ENCODE results near the gene ARPC2. TPM values are rescaled to one million over a fixed set of nuclear protein-coding genes. Genes with fewer than 3 reads are reported as not detected.

Gene ARPC2
- total RNA-seq, 1 experiment from 2014 or later = 187 TPM

GRCh38 chr2:218262631-218263586 is 45.9 kb downstream of the ARPC2 start:
- no peaks in the 10 kb centered on the region for H3K9me2 ChIP-seq (ENCODE audit: insufficient read depth)
- H3K27me3 ChIP-seq (ENCODE audit: insufficient read depth, low read length) = no peaks in the 10 kb centered on the region
- H3K27ac ChIP-seq (ENCODE audit: low read depth, low read length) = no peak overlapping the region
- intact Hi-C loops (cut with micrococcal nuclease) = no loop called here
- no peak for TF ChIP-seq MAX (IDR thresholded peaks at IDR 0.05)
- no peak for TF ChIP-seq YY1 (IDR thresholded peaks at IDR 0.05; ENCODE audit: extremely low read depth, insufficient replicate concordance, low read depth, low read length)
- TF ChIP-seq ZBTB33 (IDR thresholded peaks at IDR 0.05; ENCODE audit: extremely low read depth, insufficient replicate concordance, low read length) = no peak
- TF ChIP-seq TCF7L2 (IDR thresholded peaks at IDR 0.05; ENCODE audit: borderline replicate concordance, extremely low read depth, insufficient read depth, insufficient read length) = no peak
- TF ChIP-seq POLR2AphosphoS5 (IDR thresholded peaks at IDR 0.05; ENCODE audit: low read depth, low read length) = no peak
- no peak for TF ChIP-seq ZNF274 (IDR thresholded peaks at IDR 0.05; ENCODE audit: low read depth, low read length)
- no peak overlapping the region for H3K4me3 ChIP-seq (replicated peaks in 1 of 2; ENCODE audit: low read depth in 1 of 2, low read length in 2 of 2)
- BruUV-seq (replicated peaks) = no TSS peak
- H3K4me1 ChIP-seq (ENCODE audit: control insufficient read depth in 1 of 2, insufficient read depth in 2 of 2, low read length in 2 of 2) = peaks cover 0 to 5% of the 10 kb centered on the region in 2 experiments; a peak in 1 of 4 replicates
- no peak for ATAC-seq
- no peaks in the 10 kb centered on the region for H3K79me2 ChIP-seq (ENCODE audit: insufficient read depth, low read length)
- no peaks in the 10 kb centered on the region for H4K20me1 ChIP-seq (ENCODE audit: insufficient read depth)
- CTCF ChIA-PET = interaction anchor here (0.8 kb wide), 1 partner anchor 10 kb away, joined by 3 read pairs; no protein-coding TSS in a partner anchor
- peaks cover 12 to 14% of the 10 kb centered on the region in 2 experiments; a peak in 3 of 4 replicates for H3K36me3 ChIP-seq (ENCODE audit: control insufficient read depth in 1 of 2, insufficient read depth in 2 of 2, low read length in 2 of 2)
- no peaks in the 10 kb centered on the region for H3K9me3 ChIP-seq (ENCODE audit: control insufficient read depth in 1 of 2, insufficient read depth in 1 of 2, low read depth in 1 of 2, low read length in 2 of 2)
- RAD21 ChIA-PET (ENCODE audit: low non-redundant PET in 1 of 2, low total read pairs in 2 of 2, uncharacterized antibody in 2 of 2, unreplicated experiment in 2 of 2) = no interaction called here
- no peak for DNase-seq (ENCODE audit: low read depth, low spot score)
- no peak overlapping the region for H3K4me2 ChIP-seq (ENCODE audit: low read length)
- H3K9ac ChIP-seq (ENCODE audit: low read length) = no peak overlapping the region
- POLR2A ChIA-PET = no interaction called here
- no peak overlapping the region for H2AFZ ChIP-seq (ENCODE audit: low read depth, low read length, poor library complexity, severe bottlenecking)

Measured in HCT116 (cell line).